GM12891 (cell line): ENCODE measurements around the gene TSPAN12.

Source experiments
- DNase-seq: peaks from one replicate; pipeline ENCODE4 v3.0.0; 2011; ENCODE audit warnings: low spot score; ENCODE audit not compliant: insufficient read length
- FAIRE-seq: peaks from 2 replicates; lab custom pipeline; 2011; peaks lifted over from hg19 to GRCh38; lab: Jason Lieb, UNC
- PAX5 ChIP-seq: IDR thresholded peaks from 2 replicates; pipeline ENCODE4 v1.6.1; 2011; ENCODE audit warnings: low read length, moderate library complexity, mild to moderate bottlenecking; ENCODE audit not compliant: insufficient read depth, severe bottlenecking
- POLR2A ChIP-seq: IDR thresholded peaks from 2 replicates; pipeline ENCODE4 v1.6.1; 2011; ENCODE audit warnings: low read depth, low read length, control low read depth
- POLR2AphosphoS5 ChIP-seq: IDR thresholded peaks from 2 replicates; pipeline ENCODE4 v1.6.1; 2011; ENCODE audit warnings: low read depth, low read length, control low read depth
- POU2F2 ChIP-seq: IDR thresholded peaks from 2 replicates; pipeline ENCODE4 v1.6.1; 2011; ENCODE audit warnings: low read depth, mild to moderate bottlenecking, control low read depth, low read length, moderate library complexity
- SPI1 ChIP-seq: IDR thresholded peaks from 2 replicates; pipeline ENCODE4 v1.6.1; 2011; ENCODE audit warnings: low read depth, low read length, control low read depth
- TAF1 ChIP-seq: IDR thresholded peaks from 2 replicates; pipeline ENCODE4 v1.6.1; 2011; ENCODE audit warnings: low read depth, low read length, control low read depth

Gene TSPAN12

DNA sequence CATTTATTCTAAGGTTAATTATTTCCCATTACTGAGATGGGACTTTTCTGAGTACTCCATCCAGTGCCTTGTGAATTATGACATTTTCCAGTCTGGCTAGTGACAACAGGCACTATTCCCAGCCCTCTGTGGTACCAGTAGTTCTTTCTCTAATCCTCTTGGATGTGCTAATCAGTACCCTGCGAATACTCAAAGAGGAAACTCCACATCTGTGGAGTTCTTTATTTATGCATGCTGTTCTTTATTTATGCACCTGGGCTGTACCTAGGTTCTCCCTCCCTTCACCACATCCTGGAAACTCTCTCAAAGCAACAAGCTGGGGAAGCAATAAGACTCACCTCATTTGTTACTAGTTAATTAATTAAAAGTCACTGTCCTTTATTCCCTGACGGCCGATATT, 83.5 kb downstream of the TSPAN12 start:
- no peak for TF ChIP-seq PAX5
- TF ChIP-seq POLR2AphosphoS5 = no peak
- TF ChIP-seq TAF1 = no peak
- TF ChIP-seq SPI1 = no peak
- TF ChIP-seq POU2F2 = no peak
- TF ChIP-seq POLR2A = no peak

DNA sequence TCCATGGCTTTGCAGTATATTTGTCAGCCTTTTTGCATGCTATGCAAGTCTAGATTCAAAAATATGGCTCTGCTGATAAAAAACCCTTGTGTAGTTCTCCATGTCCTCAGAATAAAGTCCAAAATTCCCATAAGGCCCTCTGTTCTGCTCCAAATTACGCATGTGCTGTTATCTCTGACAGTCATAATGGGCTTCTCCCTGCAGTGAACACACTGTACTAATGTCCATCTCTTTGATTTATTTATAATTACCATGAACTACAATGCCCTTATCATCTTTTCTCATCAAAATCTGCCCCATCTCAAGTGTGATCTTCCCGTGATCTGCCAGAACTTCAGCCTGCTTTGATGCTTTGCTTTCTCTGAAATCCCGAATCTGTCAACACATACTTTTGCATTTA, 87.7 kb downstream of the TSPAN12 start:
- TF ChIP-seq PAX5 (no peak), POLR2A (no peak), TAF1 (no peak), SPI1 (no peak), POLR2AphosphoS5 (no peak), POU2F2 (no peak)
- no peak for DNase-seq
- no peak for FAIRE-seq

More for the DNA sequence above, 83.5 kb downstream of the TSPAN12 start:
- FAIRE-seq (no peak), DNase-seq (no peak)

DNA sequence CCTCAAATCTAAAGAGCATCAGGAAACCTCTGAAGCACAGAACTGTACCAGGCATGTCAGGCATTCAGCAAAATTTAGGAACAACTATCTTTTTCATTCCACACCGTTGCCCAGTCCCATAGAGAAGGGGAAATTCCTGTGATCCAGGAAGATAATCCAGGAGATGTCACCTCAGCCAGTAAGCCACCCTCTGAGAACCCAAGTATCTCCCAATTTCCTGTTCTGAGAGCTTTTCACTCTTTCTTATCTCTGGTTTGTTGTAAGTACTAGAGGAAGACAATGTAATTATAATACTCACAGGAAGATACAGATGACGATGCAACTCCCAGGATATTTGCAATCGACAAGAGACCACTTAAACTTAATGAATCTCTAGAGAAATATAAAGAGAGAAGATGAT, 97.1 kb downstream of the TSPAN12 start:
- no peak for TF ChIP-seq POU2F2
- TF ChIP-seq POLR2AphosphoS5 = no peak
- TF ChIP-seq SPI1 = no peak
- no peak for TF ChIP-seq TAF1
- TF ChIP-seq PAX5 = no peak
- no peak for TF ChIP-seq POLR2A
- DNase-seq = no peak
- no peak for FAIRE-seq

DNA sequence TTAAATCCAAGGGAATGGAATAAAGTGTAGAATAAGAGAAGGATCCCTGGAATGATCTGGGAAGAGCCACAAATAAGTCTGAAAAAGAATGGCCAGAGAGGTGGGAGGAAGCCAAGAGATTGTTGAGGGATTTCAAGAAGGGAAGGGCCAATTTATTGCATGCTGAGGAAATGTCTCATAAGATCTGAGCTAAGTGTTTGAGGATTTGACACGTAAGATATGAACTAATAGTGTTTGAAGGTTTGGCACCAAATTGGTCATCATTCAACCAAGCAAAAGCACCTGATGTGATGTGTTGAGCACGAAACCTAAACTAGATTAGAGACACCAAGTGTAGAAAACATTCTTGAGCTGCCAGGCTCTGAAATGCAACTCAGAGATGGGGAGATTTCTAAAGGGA, 97.9 kb downstream of the TSPAN12 start:
- FAIRE-seq = no peak
- no peak for TF ChIP-seq POLR2AphosphoS5
- no peak for TF ChIP-seq POU2F2
- TF ChIP-seq SPI1 = 0 out of 2 replicates have a peak, but pooled peaks have one; percentile 10
- no peak for DNase-seq

DNA sequence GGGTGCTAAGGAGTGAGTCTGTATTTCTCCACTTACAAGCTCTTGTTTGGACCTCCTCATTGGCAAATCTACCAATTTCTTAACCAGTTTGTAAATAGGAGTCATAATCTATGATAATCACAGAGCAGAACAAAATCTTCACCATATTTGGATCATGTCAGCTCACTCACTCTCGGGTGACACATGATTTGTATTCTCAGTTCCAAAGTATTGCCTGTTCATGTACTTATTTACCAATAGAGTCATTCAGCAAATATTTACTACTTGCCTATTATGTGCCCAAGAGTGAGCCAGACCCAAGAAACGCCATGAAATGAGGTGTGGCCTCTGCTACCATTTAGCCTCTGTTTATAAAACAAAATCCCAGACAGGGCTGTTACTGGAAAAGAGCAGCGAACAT, 114.8 kb downstream of the TSPAN12 start:
- TF ChIP-seq PAX5 = no peak
- no peak for TF ChIP-seq POU2F2
- no peak for TF ChIP-seq POLR2AphosphoS5
- no peak for TF ChIP-seq SPI1
- TF ChIP-seq TAF1 = no peak
- no peak for TF ChIP-seq POLR2A
- DNase-seq = no peak
- FAIRE-seq = no peak

DNA sequence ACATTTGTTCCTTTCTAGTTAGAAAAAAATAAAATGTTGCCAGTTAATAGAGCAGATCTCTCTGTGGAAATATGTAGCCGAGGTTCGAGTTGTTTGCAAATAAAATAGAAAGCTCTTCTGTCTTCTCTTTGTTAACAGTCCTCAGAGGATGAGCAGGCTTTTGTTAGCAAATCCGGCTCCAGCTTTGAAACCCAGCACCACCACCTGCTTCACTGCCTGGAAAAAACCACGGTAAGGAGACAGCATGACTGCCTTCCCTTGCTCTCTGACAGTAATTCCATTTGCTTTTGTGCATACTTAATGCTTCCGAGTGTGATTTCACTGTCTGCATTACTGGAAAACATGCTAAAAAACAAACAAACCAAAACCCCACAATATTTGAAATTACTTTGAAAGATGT, 115.6 kb downstream of the TSPAN12 start:
- no peak for FAIRE-seq
- no peak for TF ChIP-seq TAF1
- no peak for TF ChIP-seq POU2F2
- no peak for TF ChIP-seq SPI1
- TF ChIP-seq POLR2A = no peak
- TF ChIP-seq POLR2AphosphoS5 = no peak
- no peak for TF ChIP-seq PAX5
- DNase-seq = no peak

DNA sequence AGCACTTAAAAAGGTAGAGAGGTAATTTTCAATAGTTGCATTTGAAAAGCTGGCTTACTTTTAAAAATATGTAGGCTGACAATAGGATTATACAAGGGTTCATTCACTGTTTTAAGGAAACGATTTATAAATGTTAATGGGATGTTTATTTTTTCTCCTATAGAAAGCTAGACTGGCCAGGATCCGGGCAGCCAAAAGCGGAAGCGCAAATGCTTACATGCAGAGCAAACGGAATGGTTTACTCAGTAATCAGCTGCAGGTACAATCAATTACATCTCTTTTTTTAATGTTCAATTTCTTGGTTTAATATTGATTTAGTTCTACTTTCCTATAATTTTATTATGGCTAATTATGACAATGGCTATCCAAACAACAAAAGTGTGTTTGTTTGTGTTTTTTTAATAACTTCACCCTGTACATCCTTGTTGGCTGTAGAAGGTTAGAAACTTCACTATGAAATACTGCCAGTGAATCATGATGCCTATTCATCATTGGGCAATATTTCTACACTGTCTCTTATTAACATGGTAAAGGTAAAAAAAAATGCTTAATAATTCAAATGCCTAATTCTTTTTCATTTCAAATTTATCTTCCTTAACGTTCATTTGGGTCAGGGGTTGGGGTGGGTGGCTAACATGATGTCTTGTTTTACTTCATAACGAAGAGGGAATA, 116.4 kb downstream of the TSPAN12 start:
- FAIRE-seq = no peak
- DNase-seq = no peak
- TF ChIP-seq POLR2A (no peak), PAX5 (no peak), SPI1 (no peak), TAF1 (no peak), POU2F2 (no peak)

DNA sequence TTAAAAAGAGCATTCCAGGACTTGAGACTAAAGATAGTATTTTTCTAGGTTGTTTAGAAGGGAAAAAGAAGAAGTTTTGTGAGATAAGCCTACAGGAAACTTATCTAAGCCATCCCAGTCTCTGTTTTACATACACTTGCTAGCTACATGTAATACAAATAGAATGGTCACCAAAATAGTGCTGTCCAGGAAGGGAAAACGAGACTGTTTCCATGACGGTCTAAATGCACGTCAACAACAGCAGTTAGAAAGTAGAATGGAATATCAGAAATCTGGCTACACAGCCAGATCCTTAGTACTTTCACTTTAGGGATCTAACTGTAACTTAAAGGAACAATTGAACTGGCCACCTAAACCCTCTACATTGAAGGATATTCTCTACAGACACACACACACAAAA, 117.6 kb downstream of the TSPAN12 start:
- FAIRE-seq (peak; percentile 35), DNase-seq (no peak)
- TF ChIP-seq SPI1 (no peak), POLR2AphosphoS5 (no peak), POLR2A (no peak), POU2F2 (no peak), TAF1 (no peak), PAX5 (no peak)

DNA sequence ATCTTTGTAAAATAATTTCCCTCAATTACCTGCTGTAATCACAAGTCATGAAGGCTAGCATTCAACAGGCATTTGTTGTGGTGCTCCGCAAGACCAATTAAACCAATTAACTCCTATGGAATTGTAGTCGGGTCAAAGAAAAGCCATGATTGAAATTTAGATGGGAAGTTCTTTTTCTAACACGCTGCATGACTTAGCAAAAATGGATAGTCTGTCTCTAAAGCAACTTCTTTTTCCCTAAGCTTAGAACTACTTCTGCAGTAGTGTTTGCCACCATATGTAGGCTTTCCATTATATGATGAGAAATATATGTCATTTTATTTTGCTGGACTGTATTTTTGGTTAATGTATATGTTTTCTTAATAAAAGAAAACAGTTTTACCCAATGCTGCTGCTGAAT, 119.1 kb downstream of the TSPAN12 start:
- no peak for DNase-seq
- TF ChIP-seq TAF1 = no peak
- no peak for TF ChIP-seq POU2F2
- TF ChIP-seq POLR2AphosphoS5 = no peak
- no peak for TF ChIP-seq SPI1
- TF ChIP-seq POLR2A = no peak
- TF ChIP-seq PAX5 = no peak
- FAIRE-seq = no peak
